DMS53 treated with DMSO at 0.1 percent for 48 hours (cell line): ENCODE data around the gene UCHL1.
"Not testable (repeated sequence)": the region's sequence is repeated elsewhere in the genome, so short reads cannot be mapped to it uniquely, and the experiment has no call there.

Source experiments
- DNase-seq: peaks from one replicate; lab custom pipeline; 2025; ENCODE audit not compliant: unreplicated experiment; lab: John Stamatoyannopoulos, UW

Gene UCHL1

DNA sequence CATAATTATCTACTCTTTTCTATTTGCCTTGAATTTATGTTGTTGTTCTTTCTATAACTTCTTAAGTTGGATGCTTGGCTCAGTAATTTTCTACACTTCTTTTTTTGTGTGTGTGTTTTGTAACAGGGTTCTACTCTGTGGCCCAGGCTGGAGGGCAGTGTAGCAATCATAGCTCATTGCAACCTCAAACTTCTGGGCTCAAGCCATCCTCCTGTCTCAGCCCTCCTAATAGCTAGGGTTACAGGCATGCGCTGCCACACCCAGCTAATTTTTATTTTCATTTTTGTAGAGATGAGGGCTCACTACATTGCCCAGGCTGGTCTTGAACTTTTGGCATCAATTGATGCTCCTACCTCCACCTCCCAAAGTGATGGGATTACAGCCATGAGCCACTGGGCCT, 20.7 kb upstream of the UCHL1 start:
- DNase-seq = no peak

GRCh38 chr4:41236508-41236907, 20.2 kb upstream of the UCHL1 start:
- no peak for DNase-seq

GRCh38 chr4:41241919-41242318, 14.8 kb upstream of the UCHL1 start:
- no peak for DNase-seq

DNA sequence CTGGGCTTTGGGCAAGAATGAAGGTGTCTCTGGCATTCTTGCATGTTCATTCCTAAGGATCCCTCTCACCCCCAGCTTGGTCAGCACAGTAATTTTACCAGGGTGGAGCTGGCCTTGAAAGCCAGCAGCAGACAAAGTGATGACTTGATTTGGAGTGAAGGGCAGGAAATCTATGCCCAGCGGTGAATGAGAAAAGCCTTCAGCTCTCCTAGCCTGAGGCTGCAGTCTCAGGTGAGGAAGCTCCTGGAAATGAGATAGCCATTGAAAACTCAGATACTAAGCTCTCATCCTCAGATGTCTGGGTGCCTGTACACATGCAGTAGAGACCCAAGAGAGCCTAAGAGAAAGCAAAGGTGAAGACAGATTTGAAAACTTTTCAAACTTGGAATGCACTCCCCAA, 10.7 kb upstream of the UCHL1 start:
- DNase-seq = no peak

GRCh38 chr4:41256131-41256739, 493 bp upstream of the UCHL1 start:
- DNase-seq = peak; percentile 70

DNA sequence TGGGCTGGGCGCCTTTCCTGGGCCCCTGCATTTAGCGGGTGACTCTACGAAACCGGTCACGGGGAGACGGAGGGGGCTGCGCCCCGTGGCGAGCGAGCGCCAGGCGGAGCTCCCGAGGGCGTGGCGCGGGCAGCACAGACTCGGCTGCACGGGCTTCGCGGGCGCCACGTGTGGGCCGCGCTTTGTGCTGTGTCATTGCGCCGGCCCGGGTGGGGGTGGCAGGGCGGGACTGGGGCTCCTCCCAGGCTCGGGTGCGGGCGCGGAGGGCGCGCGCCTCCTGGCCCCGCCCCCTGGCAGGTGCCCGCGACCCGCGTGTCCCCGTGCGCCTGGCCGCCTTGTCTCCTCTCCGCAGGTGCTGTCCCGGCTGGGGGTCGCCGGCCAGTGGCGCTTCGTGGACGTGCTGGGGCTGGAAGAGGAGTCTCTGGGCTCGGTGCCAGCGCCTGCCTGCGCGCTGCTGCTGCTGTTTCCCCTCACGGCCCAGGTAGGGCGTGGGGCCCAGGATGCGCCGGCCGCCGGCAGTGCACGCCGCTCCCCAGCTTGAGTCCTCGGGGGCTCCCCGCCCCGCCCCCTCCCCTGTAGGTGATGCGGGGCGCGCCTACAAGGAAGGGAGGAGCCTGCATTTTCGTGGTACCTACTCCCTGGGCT, 651 bp downstream of the UCHL1 start:
- DNase-seq = peak; percentile 73

- DNase-seq = no peak
These were observed 1.2 kb downstream of the UCHL1 start for GRCh38 chr4:41257906-41258305.

GRCh38 chr4:41258783-41259182, 2.1 kb downstream of the UCHL1 start:
- DNase-seq = peak; percentile 69

DNA sequence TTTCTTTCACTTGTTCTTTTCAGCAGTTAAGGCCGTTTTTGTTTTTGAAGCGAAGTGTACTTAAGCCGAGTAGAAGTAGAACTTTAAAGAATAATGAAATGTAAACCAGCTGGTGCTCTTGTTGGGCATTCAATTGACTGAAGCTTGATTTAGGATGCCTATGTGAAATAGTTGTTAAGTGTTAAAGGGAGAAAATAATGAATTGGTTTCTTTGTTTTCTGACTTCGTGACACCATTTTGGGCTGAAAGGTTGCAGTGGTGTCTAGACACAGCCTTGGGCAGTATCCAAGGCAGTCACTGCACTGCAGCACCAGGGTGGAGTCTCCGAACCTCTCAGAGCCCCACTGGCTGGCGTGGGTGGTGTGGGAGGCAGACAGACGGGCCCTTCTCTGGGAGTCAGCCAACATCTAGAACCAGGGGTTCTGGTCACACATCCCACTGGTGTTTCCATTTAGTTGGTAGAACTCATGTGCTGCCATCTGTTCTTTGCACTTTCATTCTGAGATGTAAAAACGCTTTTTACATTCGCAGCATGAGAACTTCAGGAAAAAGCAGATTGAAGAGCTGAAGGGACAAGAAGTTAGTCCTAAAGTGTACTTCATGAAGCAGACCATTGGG, 3.5 kb downstream of the UCHL1 start:
- DNase-seq = no peak

- DNase-seq = no peak
These were observed 5.5 kb downstream of the UCHL1 start for GRCh38 chr4:41262198-41262597.

GRCh38 chr4:41264212-41264611, 7.5 kb downstream of the UCHL1 start:
- no peak for DNase-seq

DNA sequence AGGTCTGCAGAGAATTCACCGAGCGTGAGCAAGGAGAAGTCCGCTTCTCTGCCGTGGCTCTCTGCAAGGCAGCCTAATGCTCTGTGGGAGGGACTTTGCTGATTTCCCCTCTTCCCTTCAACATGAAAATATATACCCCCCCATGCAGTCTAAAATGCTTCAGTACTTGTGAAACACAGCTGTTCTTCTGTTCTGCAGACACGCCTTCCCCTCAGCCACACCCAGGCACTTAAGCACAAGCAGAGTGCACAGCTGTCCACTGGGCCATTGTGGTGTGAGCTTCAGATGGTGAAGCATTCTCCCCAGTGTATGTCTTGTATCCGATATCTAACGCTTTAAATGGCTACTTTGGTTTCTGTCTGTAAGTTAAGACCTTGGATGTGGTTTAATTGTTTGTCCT, 11.3 kb downstream of the UCHL1 start:
- DNase-seq = no peak

- DNase-seq = no peak
These were observed 12.2 kb downstream of the UCHL1 start for GRCh38 chr4:41268721-41269517.

DNA sequence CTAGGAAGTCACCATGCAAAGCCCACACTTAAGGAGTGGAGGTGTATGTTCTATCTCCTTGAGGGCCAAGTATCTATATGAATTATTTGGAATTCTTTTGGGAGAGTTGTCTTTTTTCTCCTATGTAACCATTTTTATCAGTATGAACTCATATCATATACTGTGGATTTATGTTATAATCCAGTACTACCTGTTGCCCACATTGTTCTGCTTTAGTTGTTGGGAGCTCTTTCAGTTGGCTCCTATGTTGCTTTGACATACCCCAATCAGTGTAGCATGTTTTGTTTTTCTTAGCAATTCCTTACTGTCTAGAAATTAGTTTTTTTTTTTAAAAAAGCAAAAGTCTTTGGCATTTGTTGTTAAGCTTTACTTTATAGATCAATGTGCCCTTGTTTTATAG, 13.0 kb downstream of the UCHL1 start:
- no peak for DNase-seq

- not testable (repeated sequence) for DNase-seq
These were observed 19.2 kb downstream of the UCHL1 start for GRCh38 chr4:41275931-41276330.

DNA sequence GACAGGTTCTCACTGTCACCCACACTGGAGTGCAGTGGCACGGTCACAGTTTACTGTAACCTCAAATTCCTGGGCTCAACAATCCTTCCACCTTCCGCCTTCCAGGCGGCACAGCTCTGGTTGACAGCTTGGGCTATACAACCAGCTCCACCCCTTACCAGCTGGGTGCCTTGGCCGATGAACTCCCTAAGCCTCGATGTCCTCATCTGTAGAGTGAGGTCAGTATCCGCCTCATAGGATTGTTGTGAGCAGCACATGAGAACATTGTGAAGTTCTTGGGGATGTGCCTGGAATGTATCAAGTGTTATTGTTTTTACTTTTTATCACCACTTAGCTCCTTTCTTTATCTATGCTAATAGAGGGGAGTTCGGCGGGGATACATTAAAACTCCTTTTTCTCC, 23.3 kb downstream of the UCHL1 start:
- no peak for DNase-seq

- DNase-seq = peak; percentile 95
These were observed 24.4 kb downstream of the UCHL1 start for GRCh38 chr4:41281038-41281634.

- DNase-seq = no peak
These were observed 25.6 kb downstream of the UCHL1 start for GRCh38 chr4:41282366-41282765.

GRCh38 chr4:41285202-41285863, 28.6 kb downstream of the UCHL1 start:
- peak; percentile 20 for DNase-seq

- no peak for DNase-seq
These were observed 29.1 kb downstream of the UCHL1 start for GRCh38 chr4:41285864-41286235.

- DNase-seq = no peak
These were observed 30.3 kb downstream of the UCHL1 start for GRCh38 chr4:41287005-41287404.
